NCI-H2227 treated with DMSO at 0.1 percent for 48 hours (cell line): Measurements from ENCODE around the gene CDHR3.
"Not testable (repeated sequence)": the region's sequence is repeated elsewhere in the genome, so short reads cannot be mapped to it uniquely, and the experiment has no call there.

ENCODE experiments used
- DNase-seq: peaks from one replicate; lab custom pipeline; 2025; lab: John Stamatoyannopoulos, UW

The CDHR3 gene, protein sequence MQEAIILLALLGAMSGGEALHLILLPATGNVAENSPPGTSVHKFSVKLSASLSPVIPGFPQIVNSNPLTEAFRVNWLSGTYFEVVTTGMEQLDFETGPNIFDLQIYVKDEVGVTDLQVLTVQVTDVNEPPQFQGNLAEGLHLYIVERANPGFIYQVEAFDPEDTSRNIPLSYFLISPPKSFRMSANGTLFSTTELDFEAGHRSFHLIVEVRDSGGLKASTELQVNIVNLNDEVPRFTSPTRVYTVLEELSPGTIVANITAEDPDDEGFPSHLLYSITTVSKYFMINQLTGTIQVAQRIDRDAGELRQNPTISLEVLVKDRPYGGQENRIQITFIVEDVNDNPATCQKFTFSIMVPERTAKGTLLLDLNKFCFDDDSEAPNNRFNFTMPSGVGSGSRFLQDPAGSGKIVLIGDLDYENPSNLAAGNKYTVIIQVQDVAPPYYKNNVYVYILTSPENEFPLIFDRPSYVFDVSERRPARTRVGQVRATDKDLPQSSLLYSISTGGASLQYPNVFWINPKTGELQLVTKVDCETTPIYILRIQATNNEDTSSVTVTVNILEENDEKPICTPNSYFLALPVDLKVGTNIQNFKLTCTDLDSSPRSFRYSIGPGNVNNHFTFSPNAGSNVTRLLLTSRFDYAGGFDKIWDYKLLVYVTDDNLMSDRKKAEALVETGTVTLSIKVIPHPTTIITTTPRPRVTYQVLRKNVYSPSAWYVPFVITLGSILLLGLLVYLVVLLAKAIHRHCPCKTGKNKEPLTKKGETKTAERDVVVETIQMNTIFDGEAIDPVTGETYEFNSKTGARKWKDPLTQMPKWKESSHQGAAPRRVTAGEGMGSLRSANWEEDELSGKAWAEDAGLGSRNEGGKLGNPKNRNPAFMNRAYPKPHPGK

DNA sequence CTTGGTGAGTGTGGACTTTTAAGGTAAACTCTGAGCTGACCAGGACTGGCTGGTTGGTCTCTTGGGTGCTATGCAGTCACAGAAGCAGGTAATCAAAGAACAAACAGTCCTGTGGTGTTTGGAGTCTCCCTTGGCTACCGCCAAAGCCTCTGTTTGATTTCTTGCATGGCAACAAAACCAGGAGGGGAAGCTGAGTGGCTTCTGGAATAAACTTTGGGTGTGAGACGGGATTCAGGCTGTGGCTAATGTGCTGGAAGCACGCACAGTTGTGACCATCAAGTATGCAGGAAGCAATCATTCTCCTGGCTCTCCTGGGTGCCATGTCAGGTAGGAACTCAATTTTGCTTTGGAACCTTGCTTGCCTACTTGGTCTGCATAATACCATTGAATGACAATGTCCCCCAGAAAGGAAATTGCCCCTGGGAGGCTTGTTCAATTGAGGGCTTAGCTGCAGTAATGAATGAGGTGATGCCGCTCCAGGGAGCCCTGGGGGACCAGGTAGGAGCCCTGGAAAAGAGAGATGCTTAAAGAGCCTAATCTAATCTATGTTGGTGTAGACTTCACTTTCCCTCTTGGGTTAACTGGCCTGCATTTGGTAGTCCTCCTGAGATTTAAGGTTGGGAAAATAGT is at the start of gene CDHR3:
CDHR3 (plus strand) TSS at position 227 of the 630 bp plus-strand sequence; CDS start at position 282, 55 bp downstream.
- DNase-seq: no peak

DNA sequence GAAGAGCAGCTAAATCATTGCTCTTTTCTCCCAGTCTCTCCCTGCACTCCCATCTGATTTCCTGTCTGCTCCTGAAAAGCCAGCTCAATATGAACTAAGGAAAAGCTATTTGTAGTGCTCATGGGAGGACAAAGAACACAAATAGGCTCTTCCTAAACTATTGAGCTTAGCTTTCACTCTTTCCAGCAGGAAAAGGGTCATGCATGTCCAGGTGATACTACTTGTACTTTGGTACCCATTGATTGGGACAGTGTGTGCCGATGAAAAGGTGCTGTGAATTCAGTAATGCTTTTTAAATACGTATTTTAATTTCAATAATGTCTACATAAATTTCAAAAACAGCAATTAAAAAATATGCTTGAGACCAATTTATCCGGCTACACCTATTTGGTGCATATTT is 49.1 kb upstream of the CDHR3 start:
- DNase-seq: no peak

DNA sequence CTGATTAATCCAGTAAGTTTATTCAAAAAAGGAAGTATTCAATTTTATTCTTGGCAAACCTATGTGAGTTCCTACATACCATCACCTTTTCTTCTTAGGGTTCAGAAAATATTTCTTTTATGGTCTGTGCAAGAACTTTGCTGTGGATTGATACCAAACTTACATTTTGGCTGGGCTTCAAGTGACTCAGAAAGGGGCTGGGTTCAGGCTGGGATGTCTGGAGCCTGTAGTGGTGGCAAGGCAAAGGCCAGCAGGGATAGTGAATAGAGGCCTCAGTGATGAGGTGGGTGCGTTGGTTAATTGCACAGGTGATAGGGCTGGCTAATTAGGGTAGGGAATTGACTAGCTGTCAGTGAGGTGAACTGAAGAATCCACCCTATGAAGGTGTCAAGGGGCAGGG is 46.5 kb upstream of the CDHR3 start:
- DNase-seq: no peak

DNA sequence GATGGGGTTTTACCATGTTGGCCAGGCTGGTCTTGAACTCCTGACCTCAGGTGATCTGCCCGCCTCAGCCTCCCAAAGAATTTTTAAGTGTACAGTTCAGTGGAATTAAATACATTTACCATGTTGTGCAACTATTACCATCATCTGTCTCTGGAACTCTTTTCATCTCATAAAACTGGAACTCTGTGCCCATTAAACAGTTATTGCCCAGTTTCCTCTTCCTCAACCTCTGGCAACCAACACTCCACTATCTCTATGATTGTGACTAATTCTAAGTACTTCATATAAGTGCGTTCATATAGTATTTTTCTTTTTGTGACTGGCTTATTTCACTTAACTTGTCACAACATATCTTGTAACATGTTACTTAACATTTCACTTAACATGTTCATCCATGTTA is 45.4 kb upstream of the CDHR3 start:
- no peak for DNase-seq

DNA sequence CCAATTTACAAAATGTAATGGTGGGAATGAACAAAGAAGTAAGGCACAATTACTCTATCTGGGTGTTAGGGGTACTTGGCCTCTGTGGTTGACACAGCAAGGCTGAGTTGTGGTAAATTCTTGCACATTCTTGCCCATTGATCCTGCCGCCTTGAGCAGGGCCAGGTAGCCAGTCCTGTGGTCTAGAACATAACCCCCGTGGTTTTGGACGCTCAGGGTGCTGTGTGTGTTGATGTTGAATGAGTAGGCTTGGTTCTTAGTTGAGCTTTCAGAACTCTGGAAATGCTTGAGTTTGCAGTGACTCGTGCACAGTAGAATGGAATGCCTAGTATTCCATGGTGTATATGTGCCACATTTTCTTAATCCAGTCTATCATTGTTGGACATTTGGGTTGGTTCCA is 42.3 kb upstream of the CDHR3 start:
- no peak for DNase-seq

DNA sequence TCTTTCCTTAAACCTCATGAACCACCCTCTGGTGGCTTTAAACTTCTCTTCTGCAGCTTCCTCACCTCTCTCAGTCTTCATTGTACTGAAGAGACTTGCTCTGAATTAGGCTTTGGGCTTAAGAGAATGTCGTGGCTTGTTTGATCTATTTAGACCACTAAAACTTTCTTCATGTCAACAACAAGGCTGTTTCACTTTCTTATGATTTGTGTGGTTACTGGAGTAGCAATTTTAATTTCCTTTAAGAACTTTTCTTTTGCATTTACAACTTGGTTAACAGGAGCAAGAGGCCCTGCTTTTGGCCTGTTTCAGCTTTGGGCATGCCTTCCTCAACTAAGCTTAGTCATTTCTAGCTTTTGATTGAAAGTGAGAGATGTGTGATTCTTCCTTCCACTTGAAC is 38.1 kb upstream of the CDHR3 start:
- DNase-seq: no peak

DNA sequence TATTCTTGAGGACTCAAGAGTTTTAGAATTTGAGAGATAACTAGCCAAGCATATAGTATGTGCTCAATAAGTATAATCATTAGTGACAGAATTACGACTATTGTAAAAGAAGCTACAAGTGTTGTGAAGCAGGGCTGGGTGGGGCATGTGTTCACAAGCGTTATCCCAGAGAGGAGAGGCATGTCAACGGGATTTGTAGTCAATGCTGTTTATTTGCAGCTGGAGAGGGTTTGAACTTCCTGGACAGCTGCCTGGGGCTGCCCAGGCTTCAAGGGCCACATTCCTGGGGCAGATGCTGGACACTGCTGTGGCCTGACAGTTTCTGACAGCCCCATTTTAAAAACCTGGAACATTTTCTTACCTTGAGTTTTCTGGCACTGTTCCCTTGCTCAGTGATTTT is 36.9 kb upstream of the CDHR3 start:
- DNase-seq: no peak

DNA sequence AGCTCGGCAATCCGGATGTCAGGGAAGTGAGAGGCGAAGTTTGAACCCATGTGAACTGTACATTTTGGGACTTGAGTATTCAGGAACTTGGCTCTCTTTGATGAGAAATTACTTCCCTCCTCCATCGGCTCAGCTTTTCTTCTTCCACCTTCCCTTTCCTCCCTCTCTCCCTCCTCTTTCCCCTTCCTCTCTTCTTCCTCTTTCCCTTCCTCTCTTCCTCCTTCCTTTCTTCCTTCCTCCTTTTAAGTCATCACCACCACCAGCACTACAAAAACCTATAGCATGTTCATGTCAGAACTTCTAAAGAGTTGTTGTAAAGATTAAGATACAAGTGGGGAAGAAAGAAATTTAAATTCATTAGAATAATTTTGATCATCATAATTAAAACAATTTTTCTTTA is 31.9 kb upstream of the CDHR3 start:
- no peak for DNase-seq

DNA sequence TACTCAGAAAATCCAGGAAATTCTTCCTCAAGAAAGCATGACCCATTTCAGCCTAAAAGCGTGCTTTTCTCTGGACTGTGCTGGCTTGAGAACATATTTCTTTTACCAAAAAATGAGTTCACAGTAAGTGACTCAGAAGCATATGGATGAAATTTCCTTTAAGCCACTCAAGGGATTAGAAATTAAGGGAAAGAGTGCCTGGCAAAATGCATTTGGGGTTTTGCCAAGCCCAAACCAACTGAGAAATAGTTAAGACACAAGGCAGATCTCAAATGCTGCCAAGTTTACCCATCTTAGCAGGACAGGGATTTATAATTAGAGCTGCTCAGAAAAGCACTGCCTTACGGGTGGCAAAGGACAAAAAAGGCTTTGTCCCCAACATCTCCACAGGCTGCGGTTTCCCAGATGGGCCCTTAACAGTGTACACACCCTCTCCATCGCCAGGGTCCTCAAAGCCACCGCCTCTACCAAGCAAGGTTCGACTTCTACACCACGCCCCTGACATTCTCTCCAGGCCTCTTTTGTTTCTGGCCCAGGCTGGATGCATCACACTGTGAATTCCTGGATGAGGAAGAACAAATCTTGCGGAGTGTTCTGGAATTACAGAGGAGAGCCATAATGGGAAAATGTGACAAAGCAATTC is 30.1 kb upstream of the CDHR3 start:
- peak; percentile 9 for DNase-seq

DNA sequence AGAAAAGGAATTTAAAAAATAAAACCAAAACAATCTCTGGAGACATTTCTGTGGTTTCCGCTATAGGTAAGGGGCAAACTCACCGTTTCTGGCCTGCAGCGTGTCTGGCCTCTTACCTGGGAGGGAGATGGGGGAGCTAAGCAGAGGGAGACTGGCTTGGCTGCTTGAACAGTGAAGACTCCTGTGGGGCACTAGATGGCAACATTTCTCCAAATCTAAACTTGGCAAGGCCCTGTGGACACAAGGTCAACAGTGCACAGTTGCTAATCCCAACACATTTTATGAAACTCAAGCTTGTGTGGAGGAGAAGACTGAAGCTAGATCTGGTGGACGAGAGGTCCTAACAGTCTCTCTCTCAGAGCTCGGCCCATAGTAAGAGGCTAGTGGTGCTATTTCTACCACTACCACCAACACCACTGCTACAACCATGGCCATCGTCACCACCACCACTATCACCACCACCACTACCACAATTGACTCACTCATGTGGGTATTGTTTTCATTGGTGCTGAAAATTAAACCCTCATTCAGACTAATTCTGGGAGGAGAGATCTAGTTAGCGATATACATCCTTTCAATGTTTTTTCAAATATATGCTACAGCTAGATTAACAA is 28.4 kb upstream of the CDHR3 start:
- DNase-seq: no peak

DNA sequence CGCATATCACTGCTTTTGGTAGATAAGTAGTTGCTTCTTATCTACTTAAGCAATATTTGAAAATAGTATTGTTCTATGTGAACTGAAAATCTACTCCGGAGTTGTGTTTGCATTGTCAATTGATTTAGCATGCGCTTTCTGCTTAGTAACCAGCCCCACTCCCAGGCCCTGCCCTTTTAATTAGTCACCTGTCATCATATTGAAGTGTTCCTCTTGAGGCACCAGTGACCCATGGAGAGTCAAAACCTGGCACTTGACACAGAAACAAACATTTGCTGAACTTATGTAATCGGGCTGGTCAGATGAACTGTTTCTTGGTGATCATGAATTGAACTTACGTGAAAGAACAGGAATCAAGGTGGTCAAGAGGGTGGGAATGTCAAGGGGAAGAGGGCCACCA is 27.8 kb upstream of the CDHR3 start:
- no peak for DNase-seq

DNA sequence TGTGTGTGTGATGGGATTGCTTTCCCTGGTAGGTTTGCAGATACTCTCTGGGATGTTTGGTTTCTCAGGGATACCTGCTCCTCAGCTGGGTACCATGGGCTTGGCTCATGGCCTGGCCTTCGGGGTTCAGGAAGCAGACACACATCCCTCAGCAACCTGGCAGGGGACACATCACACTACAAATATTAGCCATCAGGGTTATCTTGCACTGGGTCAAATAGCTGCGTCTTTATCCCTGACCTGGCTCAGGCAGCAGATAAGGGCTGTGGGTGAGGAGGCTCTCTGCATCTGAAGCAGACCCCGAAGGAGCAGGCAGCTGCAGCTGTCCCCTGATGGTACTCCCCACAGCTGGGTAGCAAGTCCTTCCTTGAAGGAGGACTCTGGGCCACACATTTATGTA is 25.7 kb upstream of the CDHR3 start:
- no peak for DNase-seq

DNA sequence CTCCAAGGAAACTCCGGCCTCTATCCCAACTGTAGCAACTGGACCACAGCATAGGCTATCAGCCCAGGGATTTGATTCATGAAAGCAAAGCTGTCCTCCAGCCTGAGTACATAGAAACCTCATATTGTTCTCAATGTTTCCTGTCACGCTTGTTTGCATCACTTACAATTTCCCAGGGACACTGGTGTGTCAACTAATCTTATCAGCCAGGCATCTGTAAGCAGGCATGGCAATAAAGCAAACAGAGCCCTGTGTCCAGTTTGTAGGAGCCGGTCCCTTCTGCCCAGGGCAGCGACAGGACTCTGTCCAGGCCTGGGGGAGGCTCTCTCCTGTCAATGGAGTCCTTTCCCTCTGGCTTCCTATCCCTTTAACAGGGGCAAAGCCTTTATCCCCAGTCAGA is 23.0 kb upstream of the CDHR3 start:
- no peak for DNase-seq

DNA sequence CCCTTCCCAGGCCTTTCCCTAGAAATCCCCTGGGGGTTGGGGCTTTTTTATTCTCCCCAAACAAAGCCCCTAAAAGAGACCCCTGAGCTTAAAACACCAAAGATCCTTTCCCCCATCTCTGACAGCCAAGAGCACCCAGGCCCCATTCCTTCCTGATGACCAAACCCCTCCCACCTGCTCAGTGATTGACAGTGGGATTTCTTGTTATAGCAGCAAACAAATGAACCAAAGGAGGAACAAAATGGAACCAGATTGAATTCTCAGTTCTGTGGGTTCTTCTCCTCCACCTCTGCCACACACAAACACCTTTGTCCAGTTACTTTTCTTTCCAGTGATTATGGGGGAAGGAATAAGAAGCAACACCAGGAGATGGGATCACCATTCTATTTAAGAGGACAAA is 21.5 kb upstream of the CDHR3 start:
- no peak for DNase-seq

DNA sequence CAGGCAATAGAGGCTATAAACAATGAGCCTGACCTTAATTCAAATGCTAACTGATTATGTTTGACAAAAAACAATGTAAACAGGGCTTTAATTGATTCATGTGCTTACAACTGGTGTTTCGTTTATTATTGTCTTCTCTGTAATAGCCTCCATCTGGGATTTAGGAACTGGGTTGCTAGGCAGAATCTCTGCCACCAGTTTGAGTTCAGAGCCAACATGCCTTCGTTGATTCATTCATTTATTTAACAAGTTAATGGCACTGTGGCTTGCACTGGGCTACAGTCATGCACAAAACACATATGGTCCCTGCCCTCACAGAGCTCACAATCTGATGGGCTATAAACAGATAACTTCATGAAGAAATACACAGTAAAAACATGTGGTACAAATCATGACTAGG is 19.6 kb upstream of the CDHR3 start:
- no peak for DNase-seq

DNA sequence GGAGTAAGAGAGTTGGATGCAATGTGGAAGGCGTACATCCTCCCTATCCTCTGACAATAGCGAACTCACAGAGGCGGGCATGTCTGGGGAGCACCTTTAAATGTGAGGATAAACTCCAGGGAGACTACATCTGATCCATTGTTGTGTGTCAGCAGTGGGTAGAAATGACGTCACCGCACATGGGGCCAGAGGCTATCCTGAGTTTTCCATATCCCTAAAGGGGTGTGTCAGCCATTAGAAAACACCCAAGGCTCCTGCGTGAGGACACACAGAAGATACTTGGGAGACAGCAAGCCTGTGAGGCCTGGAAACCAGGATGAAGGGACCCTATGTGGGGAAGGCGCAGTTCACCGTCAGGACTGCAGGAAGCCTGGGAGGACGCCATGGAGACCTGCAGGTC is 17.2 kb upstream of the CDHR3 start:
- DNase-seq: no peak

DNA sequence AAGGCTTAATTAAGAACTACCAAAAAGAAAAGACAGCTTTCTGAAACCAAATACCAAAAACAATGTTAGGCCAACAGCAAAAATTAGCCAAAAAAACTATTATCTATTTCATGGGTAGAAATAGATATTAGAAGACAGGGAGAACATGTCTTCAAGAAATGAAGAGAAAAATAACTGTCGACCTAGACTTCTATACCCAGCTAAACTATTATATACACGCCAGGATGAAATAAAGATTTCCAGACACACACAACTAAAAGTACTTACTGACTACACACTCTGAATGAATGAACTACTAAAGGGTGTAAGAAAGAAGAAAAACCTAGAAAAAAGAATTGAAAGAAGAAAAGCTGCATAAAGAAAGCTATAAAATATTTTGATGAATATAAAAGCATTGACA is 11.5 kb upstream of the CDHR3 start:
- no peak for DNase-seq

DNA sequence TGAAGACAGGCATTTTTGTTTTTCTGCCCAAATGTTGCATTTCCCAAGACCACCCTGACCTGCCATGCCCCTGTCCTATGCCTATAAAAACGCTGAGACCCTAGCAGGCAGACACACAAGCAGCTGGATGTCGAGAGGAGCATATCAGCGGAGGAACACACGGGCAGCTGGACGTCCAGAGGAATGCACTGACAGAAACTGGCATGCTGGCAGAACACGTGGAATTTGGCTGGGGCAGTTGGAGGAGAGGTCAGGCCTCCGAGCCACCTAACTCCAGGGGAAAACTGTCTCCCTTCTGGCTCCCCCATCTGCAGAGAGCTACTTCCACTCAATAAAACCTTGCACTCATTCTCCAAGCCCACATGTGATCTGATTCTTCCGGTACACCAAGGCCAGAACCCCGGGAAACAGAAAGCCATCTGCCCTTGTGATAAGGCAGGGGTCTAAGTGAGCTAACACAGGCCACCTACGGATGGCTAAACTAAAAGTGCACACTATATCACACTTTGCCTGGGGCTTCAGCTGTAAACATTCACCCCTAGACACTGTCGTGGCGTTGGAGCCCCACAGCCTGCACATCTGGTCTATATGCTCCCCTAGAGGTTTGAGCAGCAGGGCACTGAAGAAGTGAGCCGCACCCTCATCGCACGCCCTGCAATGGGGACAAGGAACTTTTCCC is 10.0 kb upstream of the CDHR3 start:
- no peak for DNase-seq

DNA sequence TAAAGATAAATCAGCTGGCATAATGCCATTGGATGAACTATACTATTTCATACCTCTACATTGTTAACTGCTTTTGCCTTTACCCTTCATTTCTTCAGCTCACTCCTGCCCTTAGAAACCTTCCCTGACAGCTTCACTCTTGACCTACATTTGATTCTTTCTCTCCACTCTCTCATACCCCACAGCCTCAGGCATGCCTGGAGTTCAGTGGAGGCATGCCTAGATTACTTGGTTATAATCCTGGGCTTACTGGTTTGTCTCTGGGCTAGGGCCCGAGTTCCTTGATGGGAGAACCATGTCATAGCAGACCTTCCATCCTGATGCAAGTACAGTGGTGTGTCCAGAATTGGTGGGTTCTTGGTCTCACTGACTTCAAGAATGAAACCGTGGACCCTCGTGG is 8.4 kb upstream of the CDHR3 start:
- DNase-seq: no peak

DNA sequence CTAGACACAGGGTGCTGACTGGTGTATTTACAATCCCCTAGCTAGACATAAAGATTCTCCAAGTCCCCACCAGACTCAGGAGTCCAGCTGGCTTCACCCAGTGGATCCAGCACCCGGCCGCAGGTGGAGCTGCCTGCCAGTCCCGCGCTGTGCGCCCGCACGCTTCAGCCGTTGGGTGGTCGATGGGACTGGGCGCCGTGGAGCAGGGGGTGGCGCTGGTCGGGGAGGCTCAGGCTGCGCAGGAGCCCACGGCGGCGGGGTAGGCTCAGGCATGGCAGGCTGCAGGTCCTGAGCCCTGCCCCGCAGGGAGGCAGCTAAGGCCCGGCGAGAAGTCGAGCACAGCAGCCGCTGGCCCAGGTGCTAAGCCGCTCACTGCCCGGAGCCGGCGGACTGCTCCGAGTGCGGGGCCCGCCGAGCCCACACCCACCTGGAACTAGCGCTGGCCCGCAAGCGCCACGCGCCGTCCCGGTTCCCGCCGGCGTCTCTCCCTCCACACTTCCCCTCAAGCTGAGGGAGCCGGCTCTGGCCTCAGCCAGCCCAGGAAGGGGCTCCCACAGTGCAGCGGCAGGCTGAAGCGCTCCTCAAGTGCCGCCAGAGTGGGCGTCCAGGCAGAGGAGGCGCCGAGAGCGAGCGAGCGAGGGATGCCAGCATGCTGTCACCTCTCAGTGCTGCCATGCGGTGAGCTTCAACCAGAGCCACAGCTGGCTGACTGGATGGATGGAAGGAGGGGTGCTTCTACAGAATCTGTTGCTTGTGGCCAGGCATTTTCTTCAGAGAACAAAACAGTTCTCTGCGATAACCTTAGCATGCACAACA is 7.2 kb upstream of the CDHR3 start:
- DNase-seq: not testable (repeated sequence)
